ENCODE measurements around the gene MAP2K1. TPM values are rescaled to one million over a fixed set of nuclear protein-coding genes. Genes with fewer than 3 reads are reported as not detected.
"Not testable (repeated sequence)": the region's sequence is repeated elsewhere in the genome, so short reads cannot be mapped to it uniquely, and the experiment has no call there.

The MAP2K1 gene
- total RNA-seq, 1 experiment from 2014 or later: 63.7 TPM

- H3K9me3 Mint-ChIP-seq (ENCODE audit: unreplicated experiment): no peaks in the 10 kb centered on the region
- Histone ChIP-seq H3K36me3 (ENCODE audit: control insufficient read depth, insufficient read depth, low read length) (no peaks in the 10 kb centered on the region), H3K4me3 (ENCODE audit: low read depth, low read length) (no peak overlapping the region), H3K4me1 (peaks cover 12% of the 10 kb centered on the region), H3K9me3 (no peaks in the 10 kb centered on the region), H3K27me3 (replicated peaks; ENCODE audit: control insufficient read depth, insufficient read depth, low read length) (no peaks in the 10 kb centered on the region)
- peaks cover 15% of the 10 kb centered on the region for H3K4me1 Mint-ChIP-seq (ENCODE audit: low read depth, unreplicated experiment)
- H3K36me3 Mint-ChIP-seq (ENCODE audit: insufficient read depth, unreplicated experiment): peaks cover 47% of the 10 kb centered on the region
- H3K4me3 Mint-ChIP-seq (ENCODE audit: unreplicated experiment): no peak overlapping the region
- CTCF ChIA-PET: no interaction called here
- H3K27me3 Mint-ChIP-seq (ENCODE audit: insufficient read depth, unreplicated experiment): no peaks in the 10 kb centered on the region
- no peak for TF ChIP-seq CTCF (IDR thresholded peaks at IDR 0.05; ENCODE audit: insufficient read depth in 1 of 2, low read depth in 1 of 2, low read length in 1 of 2, severe bottlenecking in 1 of 2, unreplicated experiment in 1 of 2)
- no peak for DNase-seq
- peak overlapping the region; percentile 2 for H3K27ac Mint-ChIP-seq (ENCODE audit: unreplicated experiment)
- POLR2A ChIA-PET: no interaction called here
- intact Hi-C loops (cut with micrococcal nuclease; ENCODE audit: unreplicated experiment): no loop called here
- no TSS peak for BruUV-seq (replicated peaks)
Observed at GRCh38 chr15:66459818-66460615, 73.3 kb downstream of the MAP2K1 start.

GRCh38 chr15:66461294-66461693, 74.6 kb downstream of the MAP2K1 start:
- peaks cover 22% of the 10 kb centered on the region for H3K4me1 Mint-ChIP-seq (ENCODE audit: low read depth, unreplicated experiment)

DNA sequence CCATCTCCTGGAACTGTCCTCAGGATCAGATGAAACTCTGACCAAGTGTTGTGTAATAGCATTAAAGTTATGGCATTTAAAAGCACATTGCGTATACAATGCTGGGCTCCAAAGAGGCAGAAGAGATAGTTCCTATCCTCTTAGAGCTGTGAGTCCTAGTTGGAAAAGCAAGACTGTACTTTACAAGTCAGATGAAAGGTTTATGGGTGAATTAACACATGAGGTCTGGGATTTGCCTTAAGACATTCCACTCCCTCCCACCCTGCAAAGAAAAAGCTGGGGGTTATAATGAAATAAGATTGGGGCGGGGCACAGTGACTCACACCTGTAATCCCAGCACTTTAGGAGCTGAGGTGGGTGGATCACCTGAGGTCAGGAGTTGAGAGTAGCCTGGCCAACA, 75.2 kb downstream of the MAP2K1 start:
- H3K9me3 Mint-ChIP-seq (ENCODE audit: unreplicated experiment): no peaks in the 10 kb centered on the region
- BruUV-seq (replicated peaks): no TSS peak
- Histone ChIP-seq H3K36me3 (ENCODE audit: control insufficient read depth, insufficient read depth, low read length) (no peaks in the 10 kb centered on the region), H3K9me3 (no peaks in the 10 kb centered on the region), H3K4me3 (ENCODE audit: low read depth, low read length) (no peak overlapping the region), H3K4me1 (peaks cover 31% of the 10 kb centered on the region), H3K27me3 (replicated peaks; ENCODE audit: control insufficient read depth, insufficient read depth, low read length) (no peaks in the 10 kb centered on the region)
- no peak for DNase-seq
- peaks cover 48% of the 10 kb centered on the region for H3K36me3 Mint-ChIP-seq (ENCODE audit: insufficient read depth, unreplicated experiment)
- H3K27me3 Mint-ChIP-seq (ENCODE audit: insufficient read depth, unreplicated experiment): no peaks in the 10 kb centered on the region
- no peak overlapping the region for H3K4me3 Mint-ChIP-seq (ENCODE audit: unreplicated experiment)
- ChIA-PET POLR2A (interaction anchor here (0.5 kb wide), 1 partner anchor 105 kb away, joined by 8 read pairs; the partner anchor contains the start of gene TIPIN), CTCF (interaction anchor here (1.1 kb wide), 1 partner anchor 8 kb away, joined by 3 read pairs; no protein-coding TSS in a partner anchor)
- TF ChIP-seq CTCF (IDR thresholded peaks at IDR 0.05; ENCODE audit: insufficient read depth in 1 of 2, low read depth in 1 of 2, low read length in 1 of 2, severe bottlenecking in 1 of 2, unreplicated experiment in 1 of 2): no peak
- H3K4me1 Mint-ChIP-seq (ENCODE audit: low read depth, unreplicated experiment): peaks cover 22% of the 10 kb centered on the region
- peak overlapping the region; percentile 69 for H3K27ac Mint-ChIP-seq (ENCODE audit: unreplicated experiment)
- intact Hi-C loops (cut with micrococcal nuclease; ENCODE audit: unreplicated experiment): no loop called here

More at GRCh38 chr15:66461294-66461693, 74.6 kb downstream of the MAP2K1 start:
- H3K36me3 ChIP-seq (ENCODE audit: control insufficient read depth, insufficient read depth, low read length); H3K4me3 Mint-ChIP-seq (ENCODE audit: unreplicated experiment); H3K9me3 Mint-ChIP-seq (ENCODE audit: unreplicated experiment); DNase-seq; H3K27me3 Mint-ChIP-seq (ENCODE audit: insufficient read depth, unreplicated experiment); H3K4me3 ChIP-seq (ENCODE audit: low read depth, low read length); POLR2A ChIA-PET; BruUV-seq (replicated peaks); H3K27me3 ChIP-seq (replicated peaks; ENCODE audit: control insufficient read depth, insufficient read depth, low read length); intact Hi-C loops (cut with micrococcal nuclease; ENCODE audit: unreplicated experiment); H3K9me3 ChIP-seq: not testable (repeated sequence)
- CTCF ChIA-PET: interaction anchor here (0.6 kb wide), 2 partner anchors 96 to 1093 kb away, joined by 3 read pairs; no protein-coding TSS in a partner anchor
- Mint-ChIP-seq H3K36me3 (ENCODE audit: insufficient read depth, unreplicated experiment) (peaks cover 52% of the 10 kb centered on the region), H3K27ac (ENCODE audit: unreplicated experiment) (peak overlapping the region; percentile 69)
- peaks cover 25% of the 10 kb centered on the region for H3K4me1 ChIP-seq

Measured in Caco-2 (cell line).